Progenitor cell of endocrine pancreas (in vitro differentiated cells): ENCODE measurements around the gene PLEKHG4B. TPM values are rescaled to one million over a fixed set of nuclear protein-coding genes. Genes with fewer than 3 reads are reported as not detected.

Source experiments
- DNase-seq: peaks from one replicate; pipeline ENCODE4 v3.0.0; 2021; ENCODE audit warnings: low spot score; ENCODE audit not compliant: unreplicated experiment
- H3K27ac Mint-ChIP-seq: 2 replicates; pipeline ENCODE4 v1.8.0; 2021; ENCODE audit warnings: mild to moderate bottlenecking, moderate library complexity, mixed read lengths
- H3K27me3 Mint-ChIP-seq: 2 replicates; pipeline ENCODE4 v1.8.0; 2021; ENCODE audit warnings: mixed read lengths
- H3K36me3 Mint-ChIP-seq: 2 replicates; pipeline ENCODE4 v1.8.0; 2022; ENCODE audit warnings: mixed read lengths; ENCODE audit not compliant: insufficient read depth
- H3K4me1 Mint-ChIP-seq: 2 replicates; pipeline ENCODE4 v1.8.0; 2021; ENCODE audit warnings: low read depth, mixed read lengths
- H3K4me3 Mint-ChIP-seq: 2 replicates; pipeline ENCODE4 v1.8.0; 2021; ENCODE audit warnings: low read depth, mild to moderate bottlenecking, moderate library complexity, mixed read lengths
- H3K9me3 Mint-ChIP-seq: 2 replicates; pipeline ENCODE4 v1.8.0; 2021; ENCODE audit warnings: low read depth, mixed read lengths
- CTCF ChIP-seq: fragments of 200-600 bp; sonication (generic); IDR thresholded peaks from one replicate; pipeline ENCODE4 v1.5.0; 2021; ENCODE audit warnings: antibody characterized with exemption, mild to moderate bottlenecking; ENCODE audit not compliant: unreplicated experiment
- total RNA-seq: library from RNA; stranded (reverse); gene quantifications from 2 replicates; pipeline ENCODE4 v1.2.1, GENCODE V29; 2021

PLEKHG4B gene
- total RNA-seq, 1 donor from 2014 or later, result 59.5 TPM

- no peak for TF ChIP-seq CTCF
- no peak overlapping the region for H3K27ac Mint-ChIP-seq
- H3K4me3 Mint-ChIP-seq, result no peak overlapping the region
- peaks cover 10% of the 10 kb centered on the region for H3K36me3 Mint-ChIP-seq
- H3K9me3 Mint-ChIP-seq, result no peaks in the 10 kb centered on the region
- no peak for DNase-seq
- no peaks in the 10 kb centered on the region for H3K4me1 Mint-ChIP-seq
- H3K27me3 Mint-ChIP-seq, result no peaks in the 10 kb centered on the region
Observed at GRCh38 chr5:176296-176823, 84.4 kb downstream of the PLEKHG4B start.

GRCh38 chr5:178110-178509 lies 86.1 kb downstream of the PLEKHG4B start:
- Mint-ChIP-seq H3K4me1 (no peaks in the 10 kb centered on the region), H3K27me3 (no peaks in the 10 kb centered on the region), H3K9me3 (no peaks in the 10 kb centered on the region), H3K4me3 (no peak overlapping the region), H3K27ac (no peak overlapping the region), H3K36me3 (peaks cover 14% of the 10 kb centered on the region)
- DNase-seq, result no peak
- no peak for TF ChIP-seq CTCF

GRCh38 chr5:179401-179800 lies 87.4 kb downstream of the PLEKHG4B start:
- TF ChIP-seq CTCF, result no peak
- DNase-seq, result no peak
- Mint-ChIP-seq H3K27me3 (no peaks in the 10 kb centered on the region), H3K4me1 (no peaks in the 10 kb centered on the region), H3K9me3 (no peaks in the 10 kb centered on the region), H3K27ac (no peak overlapping the region), H3K36me3 (peaks cover 14% of the 10 kb centered on the region), H3K4me3 (no peak overlapping the region)

GRCh38 chr5:180286-180918 lies 88.4 kb downstream of the PLEKHG4B start:
- DNase-seq, result no peak
- Mint-ChIP-seq H3K4me1 (no peaks in the 10 kb centered on the region), H3K27ac (no peak overlapping the region), H3K9me3 (no peaks in the 10 kb centered on the region), H3K36me3 (peaks cover 14% of the 10 kb centered on the region), H3K4me3 (no peak overlapping the region), H3K27me3 (no peaks in the 10 kb centered on the region)
- no peak for TF ChIP-seq CTCF

- no peak for TF ChIP-seq CTCF
- no peaks in the 10 kb centered on the region for H3K27me3 Mint-ChIP-seq
- no peak overlapping the region for H3K4me3 Mint-ChIP-seq
- DNase-seq, result no peak
- H3K27ac Mint-ChIP-seq, result no peak overlapping the region
- H3K36me3 Mint-ChIP-seq, result peaks cover 14% of the 10 kb centered on the region
- H3K9me3 Mint-ChIP-seq, result no peaks in the 10 kb centered on the region
- H3K4me1 Mint-ChIP-seq, result no peaks in the 10 kb centered on the region
Observed at GRCh38 chr5:181160-181559, 89.2 kb downstream of the PLEKHG4B start.
